Transverse colon (tissue), 4 donors: ENCODE measurements around the gene RASL10B. TPM values are rescaled to one million over a fixed set of nuclear protein-coding genes. Genes with fewer than 3 reads are reported as not detected.

ENCODE experiments used
- DNase-seq: peaks from one replicate; pipeline ENCODE4 v3.0.0-alpha.2; 2019
- H3K27ac ChIP-seq, 4 donors: fragments of 200-600 bp; sonication (generic); 2 replicates each; pipeline ENCODE4 v1.5.1; 2016 to 2018; ENCODE audit warnings: inconsistent platforms in 4 of 4
- H3K27me3 ChIP-seq: fragments of 200-600 bp; sonication (generic); 2 replicates; pipeline ENCODE4 v1.5.1; 2017; ENCODE audit warnings: inconsistent platforms
- H3K36me3 ChIP-seq, 4 donors: fragments of 200-600 bp; sonication (generic); 2 replicates each; pipeline ENCODE4 v1.5.1; 2017 to 2019; ENCODE audit warnings: inconsistent platforms in 4 of 4
- H3K4me1 ChIP-seq, 4 donors: fragments of 200-600 bp; sonication (generic); 2 replicates each; pipeline ENCODE4 v1.5.1; 2017 to 2020; ENCODE audit warnings: inconsistent platforms in 4 of 4
- H3K4me3 ChIP-seq, 4 donors: fragments of 200-600 bp; sonication (generic); 1 replicate in 1 of 4; 2 replicates in 3 of 4; pipeline versions ENCODE4 v1.5.1 to v1.6.1; 2017 to 2019; ENCODE audit warnings: inconsistent platforms in 4 of 4
- H3K9me3 ChIP-seq, 2 donors: fragments of 200-600 bp; sonication (generic); 2 replicates each; pipeline ENCODE4 v1.5.1; 2017 to 2019; ENCODE audit warnings: inconsistent platforms in 2 of 2
- CTCF ChIP-seq, 5 experiments: fragments of 200-600 bp in 3 of 5; fragments of 450-650 bp in 2 of 5; sonication (generic) in 3 of 5; IDR thresholded peaks; 1 replicate in 2 of 5; 2 replicates in 3 of 5; pipeline ENCODE4 v1.5.1; 2016 to 2017; ENCODE audit warnings: antibody characterized with exemption in 5 of 5, inconsistent platforms in 3 of 5, mild to moderate bottlenecking in 2 of 5, moderate library complexity in 1 of 5
- EP300 ChIP-seq: sonication (generic); formaldehyde crosslinking; IDR thresholded peaks from one replicate; pipeline ENCODE4 v1.6.1; 2017; ENCODE audit warnings: antibody characterized with exemption, low read depth
- POLR2A ChIP-seq: fragments of 450-650 bp; IDR thresholded peaks from one replicate; pipeline ENCODE4 v1.6.1; 2016; ENCODE audit warnings: antibody characterized with exemption, mild to moderate bottlenecking, moderate library complexity
- POLR2AphosphoS5 ChIP-seq, 3 donors: sonication (generic); formaldehyde crosslinking; IDR thresholded peaks; one replicate each; pipeline ENCODE4 v1.6.1; 2016; ENCODE audit warnings: antibody characterized with exemption in 3 of 3
- WGBS, 2 donors: methylation state at CpG; one replicate each; pipeline ENCODE4 v1.1.5; 2018; ENCODE audit warnings: low coverage in 1 of 2; 5-methylcytosine and 5-hydroxymethylcytosine counted together
- in situ Hi-C, 4 donors: fragments of 200-750 bp; cut with MboI; loops; one replicate each; pipeline versions ENCODE4 v1.15.0 to v1.15.1; 2017; ENCODE audit warnings: low sequenced_read_pairs in 3 of 4, low pct_ligation_motif_present in 1 of 4, low pct_unique_long_range_greater_than_20kb in 1 of 4
- intact Hi-C: fragments of 100-400 bp; cut with DNase I; formaldehyde crosslinking; loops from one replicate; pipeline ENCODE4 v1.15.1; 2023; ENCODE audit warnings: low total_unique reads
- total RNA-seq, 4 donors: library from RNA; depleted of rRNA; stranded (reverse); fragments of >200 nt; gene quantifications; one replicate each; pipeline ENCODE4 v1.1.0, GENCODE V29; 2016

RASL10B gene
- total RNA-seq, 4 donors from 2014 or later: 0.41 to 1.6 (median 1.1) TPM

GRCh38 chr17:35716897-35717465 lies 14.5 kb upstream of the RASL10B start:
- Histone ChIP-seq H3K9me3 (no peaks in the 10 kb centered on the region), H3K27ac (peak overlapping the region in 3 of 4 donors; percentile 0 to 26 (median 15)), H3K36me3 (peaks cover 0 to 22% (median 11%) of the 10 kb centered on the region in 4 donors), H3K4me3 (no peak overlapping the region), H3K4me1 (peaks cover 0 to 5% (median 0%) of the 10 kb centered on the region in 4 donors), H3K27me3 (no peaks in the 10 kb centered on the region)
- no peak for DNase-seq
- intact Hi-C loops (no loop called here), in situ Hi-C loops (no loop called here)
- 76 to 87% methylated on average over 3 to 4 of the region's 4 CpGs for WGBS, 2 donors
- TF ChIP-seq POLR2AphosphoS5 (IDR thresholded peaks at IDR 0.05) (no peak), POLR2A (no peak), EP300 (peak; percentile 69), CTCF (IDR thresholded peaks at IDR 0.05) (no peak)

- no peak for TF ChIP-seq EP300
- no peak for TF ChIP-seq POLR2A
- TF ChIP-seq CTCF (IDR thresholded peaks at IDR 0.05): no peak
- no peak for TF ChIP-seq POLR2AphosphoS5 (IDR thresholded peaks at IDR 0.05)
- H3K9me3 ChIP-seq: no peaks in the 10 kb centered on the region
- 68 to 80% methylated on average over 1 to 2 of the region's 2 CpGs for WGBS, 2 donors
- peaks cover 0 to 5% (median 0%) of the 10 kb centered on the region in 4 donors for H3K4me1 ChIP-seq
- intact Hi-C loops: no loop called here
- no peak for DNase-seq
- H3K27me3 ChIP-seq: no peaks in the 10 kb centered on the region
- peak overlapping the region in 3 of 4 donors; percentile 0 to 26 (median 15) for H3K27ac ChIP-seq
- in situ Hi-C loops: no loop called here
- H3K36me3 ChIP-seq: peaks cover 0 to 22% (median 11%) of the 10 kb centered on the region in 4 donors
- H3K4me3 ChIP-seq: no peak overlapping the region
Observed at GRCh38 chr17:35717475-35717874, 14.0 kb upstream of the RASL10B start.

GRCh38 chr17:35723735-35724134 lies 7.7 kb upstream of the RASL10B start:
- no peak overlapping the region for H3K27ac ChIP-seq
- H3K4me3 ChIP-seq: no peak overlapping the region
- no peaks in the 10 kb centered on the region for H3K27me3 ChIP-seq
- in situ Hi-C loops (no loop called here), intact Hi-C loops (no loop called here)
- peaks cover 0 to 41% (median 13%) of the 10 kb centered on the region in 4 donors for H3K36me3 ChIP-seq
- TF ChIP-seq EP300: no peak
- no peak for TF ChIP-seq POLR2A
- 97% methylated on average over 2 of the region's 2 CpGs; no CpG with 5 or more reads in 1 of the 2 donors for WGBS, 2 donors
- DNase-seq: no peak
- H3K4me1 ChIP-seq: peaks cover 0 to 9% (median 4%) of the 10 kb centered on the region in 4 donors
- H3K9me3 ChIP-seq: no peaks in the 10 kb centered on the region

GRCh38 chr17:35725058-35725457 lies 6.4 kb upstream of the RASL10B start:
- no peaks in the 10 kb centered on the region for H3K9me3 ChIP-seq
- no peak for DNase-seq
- no peak overlapping the region for H3K4me3 ChIP-seq
- intact Hi-C loops: no loop called here
- no peak overlapping the region for H3K27ac ChIP-seq
- whole genome bisulfite sequencing, 2 donors: 96 to 100% methylated on average over 1 to 4 of the region's 4 CpGs
- no peaks in the 10 kb centered on the region for H3K27me3 ChIP-seq
- in situ Hi-C loops: loop anchor here (25.0 kb wide), 3 partner anchors 113 to 588 kb away; partner anchors contain the start of genes NLE1 (in 1 of the 4) and UNC45B (in 1 of the 4)
- peaks cover 0 to 9% (median 4%) of the 10 kb centered on the region in 4 donors for H3K4me1 ChIP-seq
- TF ChIP-seq POLR2AphosphoS5 (IDR thresholded peaks at IDR 0.05): no peak
- no peak for TF ChIP-seq CTCF (IDR thresholded peaks at IDR 0.05)
- no peak for TF ChIP-seq EP300
- H3K36me3 ChIP-seq: peaks cover 0 to 29% (median 13%) of the 10 kb centered on the region in 4 donors

GRCh38 chr17:35725802-35726126 lies 5.7 kb upstream of the RASL10B start:
- Histone ChIP-seq H3K4me1 (peaks cover 0 to 13% (median 5%) of the 10 kb centered on the region in 4 donors), H3K27ac (no peak overlapping the region), H3K27me3 (no peaks in the 10 kb centered on the region), H3K36me3 (peaks cover 0 to 27% (median 13%) of the 10 kb centered on the region in 4 donors), H3K9me3 (no peaks in the 10 kb centered on the region), H3K4me3 (no peak overlapping the region)
- intact Hi-C loops: no loop called here
- 85% methylated on average over 2 of the region's 2 CpGs; no CpG with 5 or more reads in 1 of the 2 donors for WGBS, 2 donors
- TF ChIP-seq CTCF (IDR thresholded peaks at IDR 0.05) (no peak), POLR2A (no peak), POLR2AphosphoS5 (IDR thresholded peaks at IDR 0.05) (no peak), EP300 (no peak)
- in situ Hi-C loops: loop anchor here (25.0 kb wide), 3 partner anchors 113 to 588 kb away; partner anchors contain the start of genes NLE1 (in 1 of the 4) and UNC45B (in 1 of the 4)
- DNase-seq: no peak
